ENCODE results near the gene STAG1.

DNA sequence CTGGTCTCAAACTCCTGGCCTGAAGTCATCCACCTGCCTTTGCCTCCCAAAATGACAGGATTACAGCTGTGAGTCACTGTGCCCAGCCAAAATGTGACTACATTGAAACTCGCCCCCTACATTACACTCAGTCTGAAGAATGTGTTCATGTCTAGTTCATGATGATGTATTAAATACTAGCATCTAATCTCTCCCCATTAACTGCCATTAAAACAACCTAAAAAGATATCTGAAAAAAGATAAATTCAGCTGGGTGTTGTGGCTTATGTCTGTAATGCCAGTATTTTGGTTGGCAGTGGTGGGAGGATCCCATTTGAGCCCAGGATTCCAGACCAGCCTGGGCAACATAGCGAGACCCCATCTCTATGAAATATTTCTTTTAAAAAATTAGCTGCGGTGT, 342.6 kb downstream of the STAG1 start:
- TF ChIP-seq, protein P1, sequence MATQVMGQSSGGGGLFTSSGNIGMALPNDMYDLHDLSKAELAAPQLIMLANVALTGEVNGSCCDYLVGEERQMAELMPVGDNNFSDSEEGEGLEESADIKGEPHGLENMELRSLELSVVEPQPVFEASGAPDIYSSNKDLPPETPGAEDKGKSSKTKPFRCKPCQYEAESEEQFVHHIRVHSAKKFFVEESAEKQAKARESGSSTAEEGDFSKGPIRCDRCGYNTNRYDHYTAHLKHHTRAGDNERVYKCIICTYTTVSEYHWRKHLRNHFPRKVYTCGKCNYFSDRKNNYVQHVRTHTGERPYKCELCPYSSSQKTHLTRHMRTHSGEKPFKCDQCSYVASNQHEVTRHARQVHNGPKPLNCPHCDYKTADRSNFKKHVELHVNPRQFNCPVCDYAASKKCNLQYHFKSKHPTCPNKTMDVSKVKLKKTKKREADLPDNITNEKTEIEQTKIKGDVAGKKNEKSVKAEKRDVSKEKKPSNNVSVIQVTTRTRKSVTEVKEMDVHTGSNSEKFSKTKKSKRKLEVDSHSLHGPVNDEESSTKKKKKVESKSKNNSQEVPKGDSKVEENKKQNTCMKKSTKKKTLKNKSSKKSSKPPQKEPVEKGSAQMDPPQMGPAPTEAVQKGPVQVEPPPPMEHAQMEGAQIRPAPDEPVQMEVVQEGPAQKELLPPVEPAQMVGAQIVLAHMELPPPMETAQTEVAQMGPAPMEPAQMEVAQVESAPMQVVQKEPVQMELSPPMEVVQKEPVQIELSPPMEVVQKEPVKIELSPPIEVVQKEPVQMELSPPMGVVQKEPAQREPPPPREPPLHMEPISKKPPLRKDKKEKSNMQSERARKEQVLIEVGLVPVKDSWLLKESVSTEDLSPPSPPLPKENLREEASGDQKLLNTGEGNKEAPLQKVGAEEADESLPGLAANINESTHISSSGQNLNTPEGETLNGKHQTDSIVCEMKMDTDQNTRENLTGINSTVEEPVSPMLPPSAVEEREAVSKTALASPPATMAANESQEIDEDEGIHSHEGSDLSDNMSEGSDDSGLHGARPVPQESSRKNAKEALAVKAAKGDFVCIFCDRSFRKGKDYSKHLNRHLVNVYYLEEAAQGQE (IDR thresholded peaks at IDR 0.05; ENCODE audit: low read depth, low read length): no peak
- no peak for TF ChIP-seq CTCF (IDR thresholded peaks at IDR 0.05)
- no peak for TF ChIP-seq SMC3 (IDR thresholded peaks at IDR 0.05; ENCODE audit: low read depth, low read length)
- no peak for TF ChIP-seq SIN3A (IDR thresholded peaks at IDR 0.05; ENCODE audit: borderline replicate concordance, low read depth, low read length)
